Stimulated activated CD8-positive, alpha-beta memory T cell treated with anti-CD3 and anti-CD28 coated beads, Interleukin-4, amount 100 ng/mL, for 24 hours (primary cell): ENCODE data around the gene HTT.

Experiments
- DNase-seq: peaks from one replicate; pipeline ENCODE4 v3.0.0-alpha.2; 2020; ENCODE audit warnings: low read depth

HTT gene

DNA sequence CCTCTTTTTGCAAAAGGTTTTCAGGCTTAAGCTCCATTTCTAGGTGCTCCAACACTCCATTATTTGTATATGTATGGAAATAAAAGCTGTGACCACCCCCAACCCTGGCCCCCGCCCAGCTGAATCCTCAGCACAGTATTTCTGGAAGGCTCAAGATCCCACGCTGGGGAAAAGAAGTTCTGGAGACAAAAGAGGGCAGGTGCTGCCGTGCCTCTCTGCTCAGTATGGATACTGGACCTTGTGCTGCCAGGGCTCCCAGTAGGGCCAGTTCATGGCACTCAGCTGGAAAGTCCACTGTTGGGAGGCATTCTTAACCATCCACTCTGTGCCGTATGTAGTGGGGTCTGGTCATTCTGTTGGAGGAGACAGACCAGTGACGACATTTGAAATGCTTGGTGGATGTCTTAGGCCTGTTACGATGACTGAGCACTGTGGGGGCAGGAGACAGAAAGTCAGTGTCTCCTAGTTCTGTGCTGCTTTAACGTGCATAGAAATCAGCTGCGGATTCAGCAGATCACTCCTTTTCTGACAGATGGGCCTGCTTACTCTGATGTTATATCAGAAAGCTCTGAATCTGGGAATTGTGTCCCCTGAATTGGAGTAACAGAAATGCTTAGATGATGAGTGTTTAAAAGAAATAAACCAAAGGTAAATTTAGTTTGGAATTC, 126.1 kb downstream of the HTT start:
- DNase-seq: no peak

GRCh38 chr4:3201718-3202702, 127.5 kb downstream of the HTT start:
- peak; percentile 34 for DNase-seq

DNA sequence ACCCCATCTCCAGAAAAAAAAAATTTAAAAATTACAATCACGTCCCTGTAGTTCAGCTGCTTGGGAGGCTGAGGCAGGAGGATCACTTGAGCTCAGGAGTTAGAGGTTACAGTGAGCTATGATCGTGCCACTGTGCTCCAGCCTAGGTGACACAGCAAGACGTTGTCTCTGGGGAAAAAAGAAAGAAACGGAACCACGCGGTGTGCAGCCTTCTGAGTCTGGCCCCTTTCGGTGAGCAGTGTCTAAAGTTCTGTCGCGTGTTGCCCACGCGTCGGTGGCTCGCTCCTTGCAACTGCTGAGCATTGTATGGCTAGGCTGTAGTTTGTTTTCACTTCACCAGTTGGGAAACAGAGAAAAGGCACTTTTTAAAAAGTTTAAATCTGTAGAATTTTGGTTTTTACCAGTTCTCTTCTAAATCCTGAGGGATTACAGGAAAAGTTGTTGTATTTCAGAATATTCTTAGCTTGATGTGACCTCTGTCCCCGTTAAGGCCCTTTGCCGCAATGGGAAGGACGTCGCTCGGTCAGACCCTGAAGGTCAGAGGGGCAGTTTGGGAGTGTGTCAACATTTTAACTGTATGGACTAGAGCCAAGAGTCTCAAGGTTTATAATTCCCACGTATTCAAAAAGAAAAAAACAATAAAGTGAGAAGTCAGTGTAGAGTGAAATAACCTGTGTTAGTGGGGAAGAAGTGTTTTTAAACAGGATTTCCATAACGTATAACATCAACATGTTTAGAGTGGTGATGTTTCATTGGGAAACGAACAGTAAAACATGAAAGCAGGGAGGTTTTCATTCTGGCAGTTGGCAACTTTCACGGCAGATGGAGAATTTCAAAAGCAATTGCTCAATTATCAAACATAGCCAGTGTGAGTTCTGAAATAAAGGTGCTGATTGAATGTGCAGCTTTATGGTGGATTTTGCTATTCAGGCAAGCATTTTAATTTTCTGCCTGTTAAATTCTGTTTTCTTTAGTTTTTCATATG, 128.6 kb downstream of the HTT start:
- DNase-seq: peak; percentile 9

DNA sequence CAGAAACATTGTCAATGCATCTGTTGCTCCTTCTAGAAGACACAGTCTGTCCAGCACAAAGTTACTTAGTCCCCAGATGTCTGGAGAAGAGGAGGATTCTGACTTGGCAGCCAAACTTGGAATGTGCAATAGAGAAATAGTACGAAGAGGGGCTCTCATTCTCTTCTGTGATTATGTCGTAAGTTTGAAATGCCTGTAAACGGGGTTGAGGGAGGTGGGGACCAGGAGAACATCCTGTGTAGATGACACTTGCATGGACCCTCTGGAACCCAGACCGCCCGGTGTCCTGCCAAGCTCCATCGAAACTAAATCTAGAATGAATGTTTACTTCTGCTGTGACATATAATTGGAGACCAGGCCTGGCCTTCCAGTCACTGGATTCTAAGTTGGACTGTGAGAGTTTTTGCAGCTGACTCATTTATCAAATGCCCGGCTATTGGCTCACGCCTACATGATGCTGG, 129.5 kb downstream of the HTT start:
- DNase-seq: no peak

DNA sequence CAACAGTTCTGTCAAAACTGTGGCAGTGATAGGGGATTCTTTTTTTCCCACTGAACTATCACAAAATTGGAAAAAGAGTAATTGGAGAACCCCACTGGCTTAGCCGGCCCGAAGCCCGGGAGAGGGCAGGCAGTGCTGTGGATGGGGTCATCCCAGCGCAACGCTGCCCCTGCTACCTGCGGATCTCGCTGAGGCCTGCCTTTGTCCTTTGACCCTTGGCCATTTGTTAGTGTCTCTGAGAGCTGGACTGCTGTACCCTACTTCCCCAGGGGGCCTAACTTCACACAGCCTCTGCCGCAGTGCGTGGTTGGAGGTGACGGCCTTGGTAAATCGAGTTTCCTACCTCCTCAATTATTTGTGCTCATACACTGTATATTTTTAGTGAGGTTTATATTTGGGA, 131.5 kb downstream of the HTT start:
- DNase-seq: no peak

GRCh38 chr4:3206439-3207100, 132.1 kb downstream of the HTT start:
- DNase-seq: no peak

- no peak for DNase-seq
These were observed 133.1 kb downstream of the HTT start for GRCh38 chr4:3207531-3208037.

GRCh38 chr4:3208826-3209225, 134.3 kb downstream of the HTT start:
- no peak for DNase-seq

DNA sequence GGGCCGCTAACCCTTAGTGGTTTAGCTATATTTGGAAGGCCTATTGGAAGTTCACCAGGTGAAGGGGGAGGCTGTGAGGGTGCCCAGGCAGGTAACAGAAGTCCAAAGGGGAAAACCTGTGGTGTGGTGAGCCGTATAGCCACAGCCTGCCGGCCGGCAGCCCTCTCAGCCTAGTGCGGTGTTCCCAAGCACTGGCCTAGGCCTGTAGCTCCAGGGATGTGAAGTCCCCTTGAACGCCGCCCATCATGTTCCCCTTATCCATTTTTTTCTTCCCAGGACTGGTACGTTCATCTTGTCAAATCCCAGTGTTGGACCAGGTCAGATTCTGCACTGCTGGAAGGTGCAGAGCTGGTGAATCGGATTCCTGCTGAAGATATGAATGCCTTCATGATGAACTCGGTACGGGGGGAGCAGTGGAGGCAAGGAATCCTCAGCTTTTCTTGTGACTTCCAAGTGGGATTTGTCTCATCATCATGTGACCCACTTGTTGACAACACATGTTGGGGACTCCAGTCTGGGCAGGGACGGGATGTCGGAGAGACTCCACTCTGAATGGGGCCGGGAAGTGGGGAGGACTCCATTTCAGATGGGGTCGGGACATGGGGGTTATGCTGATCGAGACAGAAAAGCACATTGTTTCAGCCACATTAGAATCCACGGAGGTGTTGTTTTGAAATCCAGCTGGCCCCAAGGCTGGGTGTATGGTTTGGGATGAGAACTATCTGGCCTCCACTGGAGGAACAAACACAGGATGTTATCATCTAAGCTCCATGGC, 135.3 kb downstream of the HTT start:
- no peak for DNase-seq

GRCh38 chr4:3210467-3210866, 136.0 kb downstream of the HTT start:
- no peak for DNase-seq

GRCh38 chr4:3211866-3212265, 137.4 kb downstream of the HTT start:
- DNase-seq: no peak

GRCh38 chr4:3212391-3213105, 138.1 kb downstream of the HTT start:
- no peak for DNase-seq

DNA sequence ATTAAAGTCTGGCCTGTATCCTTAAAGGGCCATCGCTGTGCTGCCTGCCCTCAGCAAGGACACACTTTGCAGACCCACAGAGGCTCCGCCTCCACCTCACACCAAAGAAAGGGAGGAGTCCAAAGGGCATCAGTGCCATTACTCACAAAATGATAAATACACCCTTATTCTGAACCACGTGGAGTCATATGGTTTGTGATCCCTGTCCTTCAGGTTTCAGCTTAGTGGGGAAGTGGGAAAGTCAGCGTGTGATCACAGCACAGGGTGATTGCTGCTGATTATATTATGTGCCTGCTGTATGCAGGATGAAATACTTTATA, 138.6 kb downstream of the HTT start:
- DNase-seq: no peak

DNA sequence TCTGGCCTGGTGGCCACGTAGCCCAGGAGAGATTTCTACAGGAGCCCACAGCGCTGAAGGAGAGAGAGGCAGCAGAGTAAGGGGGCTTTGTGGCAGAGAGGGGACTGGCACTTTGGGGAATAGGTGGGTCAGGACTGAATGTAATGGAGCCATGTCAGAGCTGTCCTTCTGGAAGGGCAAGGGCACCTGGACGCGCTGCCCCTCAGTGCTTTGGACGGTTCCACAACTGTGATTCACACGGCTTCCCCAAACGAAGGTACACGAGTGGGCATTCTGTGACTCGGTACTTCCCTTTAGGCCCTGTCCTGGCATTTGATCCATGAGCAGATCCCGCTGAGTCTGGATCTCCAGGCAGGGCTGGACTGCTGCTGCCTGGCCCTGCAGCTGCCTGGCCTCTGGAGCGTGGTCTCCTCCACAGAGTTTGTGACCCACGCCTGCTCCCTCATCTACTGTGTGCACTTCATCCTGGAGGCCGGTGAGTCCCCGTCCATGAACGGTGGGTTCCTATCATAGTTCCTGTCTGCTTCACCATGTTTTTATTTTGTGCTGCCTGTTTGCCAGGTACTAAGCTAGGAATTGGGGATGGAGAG, 139.3 kb downstream of the HTT start:
- DNase-seq: no peak

DNA sequence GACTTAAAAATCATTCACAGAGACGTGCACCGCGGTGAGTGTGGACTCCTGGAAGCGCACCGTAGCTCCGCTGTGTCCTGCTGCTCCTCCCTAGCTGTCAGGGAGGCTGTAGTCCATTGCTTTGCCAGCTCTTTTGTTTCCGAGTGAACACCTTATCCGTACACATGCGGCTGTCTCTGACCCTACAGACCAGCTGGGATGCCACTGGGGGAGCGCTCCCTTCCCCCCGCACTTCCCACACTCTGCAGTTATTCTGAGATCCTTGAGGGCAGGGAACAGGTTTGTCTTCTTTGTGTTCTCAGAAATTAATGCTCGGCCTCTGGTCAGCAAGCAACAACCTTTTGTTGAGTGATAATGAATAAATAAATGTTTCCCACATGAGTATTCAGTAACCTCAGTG, 140.8 kb downstream of the HTT start:
- DNase-seq: no peak

DNA sequence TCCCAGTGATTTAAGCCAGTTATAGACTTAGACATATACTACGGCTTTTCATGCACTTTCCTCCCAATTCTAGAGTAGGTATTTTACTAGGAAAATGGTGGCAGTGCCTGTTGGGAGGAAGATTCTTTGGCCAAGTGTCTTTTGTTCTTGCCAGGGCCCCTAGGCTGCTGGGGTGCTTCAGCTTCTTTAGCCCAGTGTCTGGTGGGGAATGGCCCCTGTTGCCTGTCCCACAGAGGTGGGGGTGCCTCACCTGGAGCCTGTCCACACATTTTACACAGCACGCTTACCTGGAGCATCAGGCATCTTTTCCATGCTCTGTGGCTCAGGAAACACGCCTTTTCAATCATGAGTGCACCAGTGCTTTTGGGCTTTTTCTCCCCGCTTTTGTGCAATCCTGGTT, 141.3 kb downstream of the HTT start:
- no peak for DNase-seq

DNA sequence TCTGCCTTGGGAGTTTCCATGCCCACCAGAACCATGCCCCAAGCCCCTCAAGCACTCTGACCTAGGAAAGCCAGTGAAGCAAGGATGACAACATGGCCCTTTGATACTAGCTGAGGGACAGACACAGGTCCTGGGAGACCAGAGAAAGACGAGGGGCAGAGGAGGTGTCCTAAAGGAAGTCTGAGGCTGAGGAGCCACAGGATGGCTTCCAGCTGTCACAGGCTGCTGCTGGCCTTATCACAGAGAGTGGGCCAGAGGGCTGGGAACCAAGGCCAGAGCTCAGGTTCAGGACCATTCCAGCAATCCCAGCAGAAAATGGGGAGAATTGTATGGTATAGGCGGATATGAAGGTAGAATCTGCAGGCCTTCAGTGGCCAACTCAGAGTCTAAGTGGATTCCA, 142.8 kb downstream of the HTT start:
- DNase-seq: no peak

- DNase-seq: no peak
These were observed 143.3 kb downstream of the HTT start for GRCh38 chr4:3217771-3218170.
